Activated T-helper 1 cell treated with anti-CD3 and anti-CD28 coated beads, Interleukin-12 subunit alpha, Interleukin-12 subunit beta, Interleukin-2, Interleukin-4 antibody, amounts not matched to agents 30 ng/mL and 10 ng/mL and 1 ng/mL, durations not matched to agents 14 hours and 24 hours and 36 hours (primary cell): ENCODE data around the gene METTL1. TPM values are rescaled to one million over a fixed set of nuclear protein-coding genes. Genes with fewer than 3 reads are reported as not detected.

Experiments used
- DNase-seq: peaks from one replicate; pipeline ENCODE4 v3.0.0; 2021; ENCODE audit warnings: low spot score
- H3K27ac Mint-ChIP-seq: one replicate; pipeline ENCODE4 v1.8.0; 2021; ENCODE audit warnings: mild to moderate bottlenecking, mixed read lengths
- H3K27me3 Mint-ChIP-seq: one replicate; pipeline ENCODE4 v1.8.0; 2022; ENCODE audit warnings: mild to moderate bottlenecking, moderate library complexity, mixed read lengths; ENCODE audit not compliant: insufficient read depth
- H3K36me3 Mint-ChIP-seq: one replicate; pipeline ENCODE4 v1.8.0; 2021; ENCODE audit warnings: low read depth, mixed read lengths
- H3K4me1 Mint-ChIP-seq: one replicate; pipeline ENCODE4 v1.8.0; 2021; ENCODE audit warnings: low read depth, mixed read lengths
- H3K4me3 Mint-ChIP-seq: one replicate; pipeline ENCODE4 v1.8.0; 2021; ENCODE audit warnings: mild to moderate bottlenecking, moderate library complexity, mixed read lengths
- H3K9me3 Mint-ChIP-seq: one replicate; pipeline ENCODE4 v1.8.0; 2021; ENCODE audit warnings: mixed read lengths
- intact Hi-C: fragments of 100-400 bp; cut with micrococcal nuclease; formaldehyde crosslinking; loops from one replicate; pipeline ENCODE4 v1.15.1; 2024
- total RNA-seq: library from RNA; stranded (reverse); gene quantifications from 2 replicates; pipeline ENCODE4 v1.2.3, GENCODE V29; 2022

The METTL1 gene
- total RNA-seq, 1 donor from 2014 or later, result 90.0 TPM

DNA sequence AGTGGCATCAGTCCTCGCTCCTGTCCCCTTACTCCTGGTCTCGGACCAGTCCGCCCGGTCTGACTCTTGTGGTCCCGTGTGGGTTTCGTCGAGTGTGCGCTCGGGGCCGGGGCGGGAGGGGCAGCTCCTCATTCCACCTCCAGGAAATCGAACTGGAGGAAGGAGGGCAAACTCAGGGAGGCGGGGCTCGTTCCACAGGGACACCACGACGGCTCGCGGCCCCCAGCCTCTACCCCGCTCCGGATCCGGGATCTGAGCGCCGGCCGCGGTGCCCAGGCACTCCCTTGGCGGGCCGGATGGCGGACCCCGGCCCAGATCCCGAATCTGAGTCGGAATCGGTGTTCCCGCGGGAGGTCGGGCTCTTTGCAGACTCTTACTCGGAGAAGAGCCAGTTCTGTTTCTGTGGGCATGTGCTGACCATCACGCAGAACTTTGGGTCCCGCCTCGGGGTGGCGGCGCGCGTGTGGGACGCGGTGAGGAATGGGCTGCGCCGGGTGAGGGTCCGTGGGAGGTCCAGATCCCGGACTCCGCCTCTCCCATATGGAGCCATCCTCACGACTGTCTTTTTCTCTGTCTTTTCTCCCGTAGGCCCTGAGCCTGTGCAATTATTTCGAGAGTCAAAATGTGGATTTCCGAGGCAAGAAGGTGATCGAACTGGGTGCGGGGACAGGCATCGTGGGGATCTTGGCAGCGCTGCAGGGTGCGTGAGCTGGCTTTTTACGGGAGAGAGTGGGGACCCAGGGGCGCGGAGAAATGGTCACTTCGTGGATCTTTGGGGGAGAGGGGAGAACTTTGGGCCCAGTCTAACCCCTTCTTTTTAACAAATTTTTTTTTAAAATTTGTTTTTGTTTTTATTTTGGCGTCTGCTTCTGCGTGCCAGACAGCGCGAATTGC lies 771 bp upstream of the METTL1 start, which contains the start of gene EEF1AKMT3:
EEF1AKMT3 (plus strand) TSS at position 186 of the 894 bp plus-strand sequence; CDS start at position 297, 111 bp downstream.
- no peaks in the 10 kb centered on the region for H3K9me3 Mint-ChIP-seq
- intact Hi-C loops, result loop anchor here (1.0 to 5.0 kb wide), 7 partner anchors 10 to 1825 kb away; partner anchors contain the start of genes ATP23, CDK4, SLC16A7 and TSFM
- DNase-seq, result peak; percentile 25
- H3K4me1 Mint-ChIP-seq, result peaks cover 37% of the 10 kb centered on the region
- H3K27ac Mint-ChIP-seq, result peak within 1 kb of the TSS; percentile 99
- no peaks in the 10 kb centered on the region for H3K27me3 Mint-ChIP-seq
- peaks cover 35% of the 10 kb centered on the region for H3K36me3 Mint-ChIP-seq
- peak within 1 kb of the TSS; percentile 93 for H3K4me3 Mint-ChIP-seq

- peak overlapping the region; percentile 93 for H3K4me3 Mint-ChIP-seq
- intact Hi-C loops, result loop anchor here (5.0 kb wide), 1 partner anchor 1826 kb away; the partner anchor contains the start of gene SLC16A7
- no peaks in the 10 kb centered on the region for H3K9me3 Mint-ChIP-seq
- H3K36me3 Mint-ChIP-seq, result peaks cover 37% of the 10 kb centered on the region
- DNase-seq, result peak; percentile 78
- peaks cover 3% of the 10 kb centered on the region for H3K27me3 Mint-ChIP-seq
- peak overlapping the region; percentile 99 for H3K27ac Mint-ChIP-seq
- peaks cover 45% of the 10 kb centered on the region for H3K4me1 Mint-ChIP-seq
Measured at GRCh38 chr12:57771236-57771872, 551 bp downstream of the METTL1 start.

DNA sequence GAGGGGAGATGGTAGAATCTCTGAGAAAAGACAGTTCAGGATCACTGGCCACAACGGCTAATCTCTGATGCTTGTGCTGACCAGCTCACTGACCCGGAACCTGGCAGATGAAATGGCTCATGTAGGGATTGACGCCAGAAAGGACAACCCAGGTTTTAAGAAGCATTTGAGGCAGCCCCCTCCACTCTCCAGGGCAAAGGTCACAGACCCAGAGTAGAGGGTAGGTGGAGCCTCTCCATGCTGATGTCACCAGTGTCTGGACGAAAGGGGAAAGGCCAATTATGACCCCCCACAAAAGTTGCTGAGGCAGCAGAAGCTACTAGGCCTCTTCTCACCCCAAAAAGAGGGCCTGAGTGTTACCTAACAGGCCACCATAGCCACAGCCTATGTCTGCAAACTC lies 1.2 kb downstream of the METTL1 start:
- Mint-ChIP-seq H3K27me3 (peaks cover 5% of the 10 kb centered on the region), H3K4me1 (peaks cover 46% of the 10 kb centered on the region), H3K27ac (peak overlapping the region; percentile 99), H3K36me3 (peaks cover 35% of the 10 kb centered on the region), H3K9me3 (no peaks in the 10 kb centered on the region), H3K4me3 (peak overlapping the region; percentile 93)
- intact Hi-C loops, result loop anchor here (5.0 kb wide), 1 partner anchor 1827 kb away; the partner anchor contains the start of gene SLC16A7
- no peak for DNase-seq

- Mint-ChIP-seq H3K4me1 (peaks cover 44% of the 10 kb centered on the region), H3K4me3 (peak overlapping the region; percentile 93), H3K27ac (peak overlapping the region; percentile 1), H3K36me3 (peaks cover 36% of the 10 kb centered on the region), H3K9me3 (no peaks in the 10 kb centered on the region), H3K27me3 (peaks cover 5% of the 10 kb centered on the region)
- no peak for DNase-seq
- intact Hi-C loops, result no loop called here
Measured at GRCh38 chr12:57769594-57769993, 2.3 kb downstream of the METTL1 start.

- Mint-ChIP-seq H3K36me3 (peaks cover 49% of the 10 kb centered on the region), H3K27ac (no peak overlapping the region), H3K27me3 (peaks cover 5% of the 10 kb centered on the region)
Measured at GRCh38 chr12:57767876-57768275, 4.0 kb downstream of the METTL1 start.

DNA sequence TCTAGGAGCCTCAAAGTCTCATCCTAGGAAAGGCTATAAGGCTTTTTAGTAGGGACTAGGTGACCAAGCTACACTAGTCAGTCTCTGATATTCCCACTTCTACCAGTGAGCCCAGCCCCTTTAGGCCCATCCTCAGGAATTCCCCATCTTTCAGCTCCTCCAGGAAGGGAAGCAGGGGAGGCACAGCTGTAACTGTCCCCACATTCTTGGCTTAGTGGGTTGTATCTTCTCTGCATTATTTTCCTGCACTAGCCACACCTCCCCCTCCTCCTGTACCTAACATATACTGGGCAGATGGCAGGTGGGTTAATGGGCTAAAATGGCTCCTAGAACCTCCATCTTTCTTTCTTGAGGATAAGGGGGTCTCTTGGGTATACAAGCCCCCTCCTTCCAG lies 4.6 kb downstream of the METTL1 start:
- H3K27me3 Mint-ChIP-seq, result peaks cover 5% of the 10 kb centered on the region

More at GRCh38 chr12:57767876-57768275, 4.0 kb downstream of the METTL1 start:
- no peak for DNase-seq
- intact Hi-C loops, result no loop called here
- Mint-ChIP-seq H3K9me3 (no peaks in the 10 kb centered on the region), H3K4me3 (no peak overlapping the region), H3K4me1 (peaks cover 50% of the 10 kb centered on the region)

GRCh38 chr12:57766464-57767304 lies 5.2 kb downstream of the METTL1 start, which contains the start of gene CYP27B1:
Gene CYP27B1 (minus strand): TSS chr12:57767078. CDS start chr12:57767041, 37 bp downstream.
- Mint-ChIP-seq H3K9me3 (no peaks in the 10 kb centered on the region), H3K27ac (peak within 1 kb of the TSS; percentile 40), H3K27me3 (peaks cover 5% of the 10 kb centered on the region), H3K36me3 (peaks cover 47% of the 10 kb centered on the region), H3K4me3 (peak within 1 kb of the TSS; percentile 89), H3K4me1 (peaks cover 46% of the 10 kb centered on the region)
- intact Hi-C loops, result no loop called here
- DNase-seq, result no peak

More for the DNA sequence above, 4.6 kb downstream of the METTL1 start:
- H3K9me3 Mint-ChIP-seq, result no peaks in the 10 kb centered on the region
- intact Hi-C loops, result no loop called here
- peak overlapping the region; percentile 89 for H3K4me3 Mint-ChIP-seq
- peaks cover 49% of the 10 kb centered on the region for H3K36me3 Mint-ChIP-seq
- no peak overlapping the region for H3K27ac Mint-ChIP-seq
- peaks cover 49% of the 10 kb centered on the region for H3K4me1 Mint-ChIP-seq
- no peak for DNase-seq

GRCh38 chr12:57765698-57766463 lies 6.0 kb downstream of the METTL1 start:
- Mint-ChIP-seq H3K27me3 (peaks cover 5% of the 10 kb centered on the region), H3K4me1 (peaks cover 38% of the 10 kb centered on the region), H3K27ac (peak overlapping the region; percentile 58), H3K36me3 (peaks cover 42% of the 10 kb centered on the region), H3K4me3 (peak overlapping the region; percentile 89), H3K9me3 (no peaks in the 10 kb centered on the region)
- intact Hi-C loops, result loop anchor here (1.0 kb wide), 1 partner anchor 10 kb away; no protein-coding TSS in a partner anchor
- no peak for DNase-seq

DNA sequence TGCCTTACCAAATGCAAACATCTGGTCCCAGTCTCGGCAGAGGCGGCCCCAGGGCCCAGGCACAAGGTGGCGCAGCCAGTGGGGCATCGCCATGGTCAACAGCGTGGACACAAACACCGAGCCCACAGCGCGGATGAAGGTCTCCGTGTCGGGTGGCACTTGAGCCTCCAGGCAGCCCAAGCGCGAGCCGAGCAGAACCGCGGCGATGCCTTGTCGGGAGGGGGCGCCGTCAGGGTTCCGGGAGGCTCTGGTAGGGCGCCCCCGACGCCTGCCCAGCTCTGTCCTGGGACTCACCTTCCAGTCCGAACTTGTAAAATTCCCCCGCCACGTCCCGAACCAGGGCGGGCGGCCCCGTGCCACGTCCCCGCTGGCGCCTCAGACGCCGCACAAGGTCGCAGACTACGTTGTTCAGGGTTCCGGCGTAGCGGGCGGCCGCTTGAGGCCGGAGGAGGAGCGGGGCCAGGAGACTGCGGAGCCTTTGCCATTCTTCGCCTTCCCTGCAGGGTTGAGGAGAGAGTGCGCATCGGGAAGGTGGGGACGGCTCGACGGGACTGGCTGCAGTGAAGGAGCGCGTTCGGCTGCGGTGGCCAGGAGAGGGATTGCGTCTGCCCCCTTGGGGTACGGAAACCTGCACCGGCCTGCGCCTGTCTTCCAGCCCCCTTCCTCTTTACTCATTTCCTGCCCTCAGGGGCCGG lies 6.8 kb downstream of the METTL1 start:
- intact Hi-C loops, result loop anchor here (1.0 kb wide), 1 partner anchor 9 kb away; no protein-coding TSS in a partner anchor
- Mint-ChIP-seq H3K4me3 (peak overlapping the region; percentile 89), H3K27me3 (peaks cover 5% of the 10 kb centered on the region), H3K4me1 (peaks cover 31% of the 10 kb centered on the region), H3K27ac (peak overlapping the region; percentile 58), H3K9me3 (no peaks in the 10 kb centered on the region), H3K36me3 (peaks cover 36% of the 10 kb centered on the region)
- DNase-seq, result peak; percentile 44

GRCh38 chr12:57764662-57765002 lies 7.3 kb downstream of the METTL1 start:
- Mint-ChIP-seq H3K4me3 (peak overlapping the region; percentile 89), H3K27me3 (peaks cover 5% of the 10 kb centered on the region), H3K27ac (peak overlapping the region; percentile 48), H3K9me3 (no peaks in the 10 kb centered on the region), H3K36me3 (peaks cover 36% of the 10 kb centered on the region), H3K4me1 (peaks cover 28% of the 10 kb centered on the region)
- intact Hi-C loops, result loop anchor here (1.0 kb wide), 1 partner anchor 8 kb away; no protein-coding TSS in a partner anchor
- DNase-seq, result no peak
